SK-N-MC (cell line): Measurements from ENCODE around the gene PTPN21.

Source experiments
- EZH2 ChIP-seq: fragments of 200-600 bp; sonication (generic); IDR thresholded peaks from one replicate; pipeline ENCODE4 v1.6.1; 2017; ENCODE audit warnings: antibody characterized with exemption
- POLR2AphosphoS5 ChIP-seq: IDR thresholded peaks from 2 replicates; pipeline ENCODE4 v1.6.1; 2012; ENCODE audit warnings: mild to moderate bottlenecking, low read depth, low read length, borderline replicate concordance

DNA sequence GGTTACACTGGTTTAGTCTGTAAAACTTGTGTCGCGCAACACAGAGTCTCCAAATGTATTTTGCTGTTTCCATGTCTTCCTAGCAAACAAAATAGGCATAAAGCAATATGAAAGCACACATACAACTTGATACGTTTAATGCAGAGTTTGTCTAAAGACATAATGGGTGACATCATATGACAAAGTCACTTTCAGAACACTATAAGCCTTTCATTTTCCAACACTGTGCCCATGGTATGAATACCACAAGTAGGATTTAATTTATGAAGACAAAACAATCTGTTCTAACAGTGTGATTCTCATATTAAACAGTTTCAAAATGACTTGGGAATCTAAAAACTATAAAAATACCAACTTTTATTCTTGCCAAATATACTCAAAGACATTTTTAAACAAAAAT lies 58.4 kb downstream of the PTPN21 start:
- TF ChIP-seq POLR2AphosphoS5 (no peak), EZH2 (no peak)
